ENCODE measurements around the gene ASTN2.

- no peak for TF ChIP-seq CTCF (IDR thresholded peaks at IDR 0.05; ENCODE audit: low read depth, low read length, missing input control)
- no peak for TF ChIP-seq ATF3 (IDR thresholded peaks at IDR 0.05)
- TF ChIP-seq JUND (IDR thresholded peaks at IDR 0.05), result no peak
- no peak for TF ChIP-seq ZBTB33 (IDR thresholded peaks at IDR 0.05)
- TF ChIP-seq, protein P1, sequence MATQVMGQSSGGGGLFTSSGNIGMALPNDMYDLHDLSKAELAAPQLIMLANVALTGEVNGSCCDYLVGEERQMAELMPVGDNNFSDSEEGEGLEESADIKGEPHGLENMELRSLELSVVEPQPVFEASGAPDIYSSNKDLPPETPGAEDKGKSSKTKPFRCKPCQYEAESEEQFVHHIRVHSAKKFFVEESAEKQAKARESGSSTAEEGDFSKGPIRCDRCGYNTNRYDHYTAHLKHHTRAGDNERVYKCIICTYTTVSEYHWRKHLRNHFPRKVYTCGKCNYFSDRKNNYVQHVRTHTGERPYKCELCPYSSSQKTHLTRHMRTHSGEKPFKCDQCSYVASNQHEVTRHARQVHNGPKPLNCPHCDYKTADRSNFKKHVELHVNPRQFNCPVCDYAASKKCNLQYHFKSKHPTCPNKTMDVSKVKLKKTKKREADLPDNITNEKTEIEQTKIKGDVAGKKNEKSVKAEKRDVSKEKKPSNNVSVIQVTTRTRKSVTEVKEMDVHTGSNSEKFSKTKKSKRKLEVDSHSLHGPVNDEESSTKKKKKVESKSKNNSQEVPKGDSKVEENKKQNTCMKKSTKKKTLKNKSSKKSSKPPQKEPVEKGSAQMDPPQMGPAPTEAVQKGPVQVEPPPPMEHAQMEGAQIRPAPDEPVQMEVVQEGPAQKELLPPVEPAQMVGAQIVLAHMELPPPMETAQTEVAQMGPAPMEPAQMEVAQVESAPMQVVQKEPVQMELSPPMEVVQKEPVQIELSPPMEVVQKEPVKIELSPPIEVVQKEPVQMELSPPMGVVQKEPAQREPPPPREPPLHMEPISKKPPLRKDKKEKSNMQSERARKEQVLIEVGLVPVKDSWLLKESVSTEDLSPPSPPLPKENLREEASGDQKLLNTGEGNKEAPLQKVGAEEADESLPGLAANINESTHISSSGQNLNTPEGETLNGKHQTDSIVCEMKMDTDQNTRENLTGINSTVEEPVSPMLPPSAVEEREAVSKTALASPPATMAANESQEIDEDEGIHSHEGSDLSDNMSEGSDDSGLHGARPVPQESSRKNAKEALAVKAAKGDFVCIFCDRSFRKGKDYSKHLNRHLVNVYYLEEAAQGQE (IDR thresholded peaks at IDR 0.05), result no peak
- no peak for TF ChIP-seq SP1 (IDR thresholded peaks at IDR 0.05)
- TF ChIP-seq YY1 (IDR thresholded peaks at IDR 0.05), result no peak
- no peak for TF ChIP-seq TAF1 (conservative IDR thresholded peaks at IDR 0.05)
- TF ChIP-seq RAD21 (IDR thresholded peaks at IDR 0.05), result no peak
- TF ChIP-seq EGR1 (IDR thresholded peaks at IDR 0.05; ENCODE audit: low read depth in 2 of 2), result no peak
Measured at GRCh38 chr9:117030254-117030768, 384.5 kb downstream of the ASTN2 start.

Data from liver (tissue), 3 donors.